HS-27A (cell line): ENCODE measurements around the gene IRF6.
"Not testable (repeated sequence)": the region's sequence is repeated elsewhere in the genome, so short reads cannot be mapped to it uniquely, and the experiment has no call there.

Experiments
- DNase-seq: peaks from one replicate; pipeline ENCODE4 v3.0.0-alpha.2; 2012; ENCODE audit warnings: low read depth, missing footprints

IRF6 gene

GRCh38 chr1:209823143-209824041 is 17.4 kb upstream of the IRF6 start:
- DNase-seq = no peak

- DNase-seq = no peak
Observed at GRCh38 chr1:209822706-209823105, 16.8 kb upstream of the IRF6 start.

GRCh38 chr1:209820986-209821385 is 15.0 kb upstream of the IRF6 start:
- DNase-seq = no peak

- DNase-seq = no peak
Observed at GRCh38 chr1:209819058-209819457, 13.1 kb upstream of the IRF6 start.

- no peak for DNase-seq
Observed at GRCh38 chr1:209817691-209818090, 11.7 kb upstream of the IRF6 start.

- DNase-seq = no peak
Observed at GRCh38 chr1:209816923-209817322, 11.0 kb upstream of the IRF6 start.

GRCh38 chr1:209815931-209816341 is 10.0 kb upstream of the IRF6 start:
- no peak for DNase-seq

- DNase-seq = no peak
Observed at GRCh38 chr1:209815490-209815889, 9.5 kb upstream of the IRF6 start.

- DNase-seq = no peak
Observed at GRCh38 chr1:209813902-209814301, 8.0 kb upstream of the IRF6 start.

- DNase-seq = no peak
Observed at GRCh38 chr1:209810783-209811182, 4.8 kb upstream of the IRF6 start.

- DNase-seq = no peak
Observed at GRCh38 chr1:209809611-209810010, 3.7 kb upstream of the IRF6 start.

GRCh38 chr1:209808059-209808581 is 2.2 kb upstream of the IRF6 start:
- DNase-seq = peak; percentile 81

- DNase-seq = no peak
Observed at GRCh38 chr1:209807509-209807908, 1.6 kb upstream of the IRF6 start.

GRCh38 chr1:209805341-209805781 is 581 bp downstream of the IRF6 start:
- DNase-seq = no peak

GRCh38 chr1:209803568-209803967 is 2.4 kb downstream of the IRF6 start:
- DNase-seq = no peak

- no peak for DNase-seq
Observed at GRCh38 chr1:209802780-209803152, 3.2 kb downstream of the IRF6 start.

GRCh38 chr1:209802117-209802779 is 3.7 kb downstream of the IRF6 start:
- no peak for DNase-seq

GRCh38 chr1:209800984-209801834 is 4.7 kb downstream of the IRF6 start:
- DNase-seq = no peak

- peak; percentile 22 for DNase-seq
Observed at GRCh38 chr1:209797978-209798639, 7.8 kb downstream of the IRF6 start.

GRCh38 chr1:209793711-209794110 is 12.2 kb downstream of the IRF6 start:
- not testable (repeated sequence) for DNase-seq

GRCh38 chr1:209791920-209792319 is 14.0 kb downstream of the IRF6 start:
- DNase-seq = no peak
